UCSD-AML1 (cell line): ENCODE measurements around the gene TRIM13.
"Not testable (repeated sequence)": the region's sequence is repeated elsewhere in the genome, so short reads cannot be mapped to it uniquely, and the experiment has no call there.

Source experiments
- DNase-seq: peaks from one replicate; lab custom pipeline; 2025; ENCODE audit not compliant: unreplicated experiment; lab: John Stamatoyannopoulos, UW

The TRIM13 gene, protein sequence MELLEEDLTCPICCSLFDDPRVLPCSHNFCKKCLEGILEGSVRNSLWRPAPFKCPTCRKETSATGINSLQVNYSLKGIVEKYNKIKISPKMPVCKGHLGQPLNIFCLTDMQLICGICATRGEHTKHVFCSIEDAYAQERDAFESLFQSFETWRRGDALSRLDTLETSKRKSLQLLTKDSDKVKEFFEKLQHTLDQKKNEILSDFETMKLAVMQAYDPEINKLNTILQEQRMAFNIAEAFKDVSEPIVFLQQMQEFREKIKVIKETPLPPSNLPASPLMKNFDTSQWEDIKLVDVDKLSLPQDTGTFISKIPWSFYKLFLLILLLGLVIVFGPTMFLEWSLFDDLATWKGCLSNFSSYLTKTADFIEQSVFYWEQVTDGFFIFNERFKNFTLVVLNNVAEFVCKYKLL

DNA sequence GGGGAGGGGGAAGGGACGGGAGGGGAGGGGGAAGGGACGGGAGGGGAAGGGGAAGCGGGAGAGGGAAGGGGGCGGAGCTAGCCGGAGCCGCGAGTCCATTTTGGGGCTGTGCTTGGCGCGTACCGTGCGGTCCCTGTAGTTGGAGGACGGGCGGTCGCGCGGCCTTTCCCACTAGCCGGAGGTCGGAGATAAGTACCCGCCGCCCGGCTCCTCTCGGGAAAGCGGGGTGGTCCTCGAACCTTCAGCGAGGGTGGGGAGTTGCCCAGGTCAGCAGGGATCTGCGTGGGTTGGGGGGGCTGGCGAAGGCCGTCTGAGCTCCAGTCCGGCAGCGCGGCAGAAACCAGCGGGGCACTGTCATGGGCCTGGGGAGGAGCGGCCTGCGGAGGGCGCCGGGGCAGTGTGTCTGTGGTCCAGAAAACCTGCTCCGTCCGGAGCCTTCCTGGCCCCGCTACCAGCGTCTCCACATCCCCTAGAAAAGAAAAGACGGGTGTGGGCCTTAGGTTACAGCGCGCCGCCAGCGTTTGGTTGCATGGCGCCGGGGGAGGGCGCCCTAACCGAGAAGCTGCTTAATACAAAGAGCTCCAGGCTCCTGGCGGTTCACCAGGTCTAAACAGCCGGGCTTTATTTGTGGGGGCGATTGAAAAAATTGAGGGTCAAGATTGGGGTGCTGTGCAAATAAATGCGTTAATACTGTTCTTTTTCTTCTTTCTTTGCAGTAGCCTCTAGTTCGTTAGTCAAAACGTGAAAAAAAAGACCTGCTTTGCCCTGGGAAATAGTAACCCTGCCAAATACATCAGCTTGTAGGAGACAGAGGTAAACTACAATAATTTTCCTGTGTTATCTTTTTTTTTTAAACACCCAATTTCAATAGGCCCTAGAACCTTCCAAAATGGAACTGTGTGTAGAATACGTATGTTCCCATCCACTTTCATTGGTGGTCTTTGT, at the start of gene TRIM13:
TRIM13 (plus strand) TSS at position 92 of the 945 bp plus-strand sequence. CDS start 14,899 bp downstream, outside the sequence.
- peak; percentile 91 for DNase-seq

DNA sequence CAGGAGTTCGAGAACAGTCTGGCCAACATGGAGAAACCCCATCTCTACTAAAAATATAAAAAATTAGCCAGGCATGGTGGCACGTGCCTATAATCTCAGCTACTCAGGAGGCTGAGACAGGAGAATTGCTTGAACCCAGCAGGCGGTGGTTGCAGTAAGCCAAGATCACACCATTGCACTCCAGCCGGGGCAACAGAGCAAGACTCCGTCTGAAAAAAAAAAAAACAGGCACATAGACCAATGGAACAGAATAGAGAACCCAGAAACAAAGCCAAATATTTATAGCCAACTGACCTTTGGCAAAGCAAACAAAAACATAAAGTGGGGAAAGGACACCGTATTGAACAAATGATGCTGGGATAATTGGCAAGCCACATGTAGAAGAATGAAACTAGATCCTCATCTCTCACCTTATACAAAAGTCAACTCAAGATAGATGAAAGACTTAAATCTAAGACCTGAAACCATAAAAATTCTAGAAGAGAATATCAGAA, 48.0 kb upstream of the TRIM13 start:
- not testable (repeated sequence) for DNase-seq

DNA sequence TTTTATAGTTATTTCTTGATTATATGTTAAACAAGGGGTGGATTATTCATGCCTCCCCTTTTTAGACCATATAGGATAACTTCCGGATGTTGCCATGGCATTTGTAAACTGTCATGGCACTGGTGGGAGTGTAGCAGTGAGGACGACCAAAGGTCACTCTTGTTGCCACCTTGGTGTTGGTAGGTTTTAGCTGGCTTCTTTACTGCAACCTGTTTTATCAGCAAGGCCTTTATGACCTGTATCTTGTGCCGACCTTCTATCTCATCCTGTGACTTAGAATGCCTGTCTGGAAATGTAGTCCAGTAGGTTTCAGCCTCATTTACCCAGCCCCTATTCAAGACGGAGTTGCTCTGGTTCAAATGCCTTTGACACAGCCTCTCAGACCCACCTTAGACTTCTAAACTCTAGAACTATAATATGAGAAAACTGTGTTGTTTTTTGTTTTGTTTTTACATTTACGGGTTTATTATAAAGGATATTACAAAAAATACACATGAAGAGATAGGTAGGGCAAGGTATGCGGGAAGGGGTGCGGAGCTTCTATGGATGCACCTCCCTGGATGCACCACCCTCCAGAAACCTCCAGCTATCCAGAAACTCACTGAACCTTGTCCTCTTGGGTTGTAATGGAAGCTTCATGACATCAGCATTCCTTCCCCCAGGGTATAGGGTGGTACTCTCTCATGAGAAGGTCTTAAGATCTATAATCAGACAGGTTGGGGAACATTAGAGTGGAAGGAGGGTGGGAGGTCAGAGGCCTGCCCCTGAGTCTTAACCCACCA, 44.9 kb upstream of the TRIM13 start:
- no peak for DNase-seq

DNA sequence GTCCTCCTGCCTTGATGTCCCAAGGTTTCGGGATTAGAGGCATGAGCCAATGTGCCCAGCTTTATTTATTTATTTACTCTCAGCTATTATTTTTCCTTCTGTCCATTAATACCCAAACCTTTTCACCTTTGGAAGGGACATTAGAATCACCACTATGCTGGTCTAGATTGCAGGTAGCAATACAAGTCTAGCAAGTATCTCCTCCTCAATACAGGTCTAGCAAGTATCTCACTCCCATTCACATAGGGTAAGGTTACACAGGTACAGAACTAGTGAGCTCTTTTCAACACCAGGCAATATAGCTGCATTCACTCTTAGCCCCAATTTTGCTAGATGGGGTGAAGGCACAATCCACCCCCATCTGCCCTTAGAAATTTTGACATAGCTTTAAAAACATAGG, 43.3 kb upstream of the TRIM13 start:
- no peak for DNase-seq

DNA sequence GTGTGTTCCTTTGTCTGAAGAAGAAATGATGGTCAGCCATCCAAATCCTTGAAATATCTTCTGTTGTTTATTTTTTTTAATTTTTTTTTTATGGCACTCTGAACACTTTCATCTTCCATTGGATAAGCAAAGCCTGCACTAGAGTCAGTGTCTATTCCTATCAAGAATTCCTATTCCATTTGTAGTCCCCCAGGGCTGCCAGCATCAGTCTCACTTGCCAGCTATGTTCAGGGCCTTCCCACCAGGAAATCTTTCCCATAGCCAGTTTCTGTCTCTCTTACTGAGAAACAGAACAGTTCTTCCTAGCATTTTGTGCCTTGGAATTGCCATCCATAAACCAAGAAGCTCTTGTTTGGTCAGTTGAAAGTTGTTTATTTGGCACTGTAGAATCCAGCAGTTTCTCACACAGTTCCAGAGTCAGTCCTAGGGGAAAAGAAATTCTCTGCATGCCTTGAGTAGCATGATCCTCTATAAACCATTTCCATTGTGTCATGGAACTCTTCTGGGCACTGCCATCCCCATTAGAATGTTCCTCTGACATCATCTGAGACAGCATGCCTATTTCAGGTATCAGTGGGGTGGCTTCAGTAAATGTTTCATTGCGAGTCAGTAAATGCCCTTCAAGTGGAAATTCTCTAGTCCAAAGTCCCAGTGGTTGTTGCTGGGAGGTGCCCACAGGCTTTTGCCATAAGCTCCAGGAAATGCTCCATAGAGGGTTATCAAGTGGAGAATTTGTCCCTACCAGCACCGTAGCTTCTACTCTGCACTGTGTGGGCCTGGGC, 42.0 kb upstream of the TRIM13 start:
- no peak for DNase-seq

DNA sequence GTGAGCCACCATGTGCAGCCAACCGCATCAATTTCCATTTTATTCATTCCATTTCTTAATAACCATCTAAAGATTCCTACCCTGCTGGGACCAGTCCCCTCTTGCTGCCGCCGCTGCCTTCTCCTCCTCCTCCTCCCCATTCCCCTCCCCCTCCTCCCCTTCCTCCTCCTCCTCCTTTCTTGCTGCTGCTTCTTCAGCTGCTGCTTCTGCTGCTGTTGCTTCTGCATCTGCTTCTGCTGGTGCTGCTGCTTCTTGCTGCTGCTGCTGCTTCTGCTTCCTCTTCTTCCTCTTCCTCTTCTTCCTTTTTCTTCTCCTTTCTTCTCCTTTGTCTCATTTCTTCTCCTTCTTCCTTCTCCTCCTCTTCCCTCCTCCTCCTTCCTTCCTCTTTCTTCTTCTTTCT, 40.7 kb upstream of the TRIM13 start:
- DNase-seq: no peak

DNA sequence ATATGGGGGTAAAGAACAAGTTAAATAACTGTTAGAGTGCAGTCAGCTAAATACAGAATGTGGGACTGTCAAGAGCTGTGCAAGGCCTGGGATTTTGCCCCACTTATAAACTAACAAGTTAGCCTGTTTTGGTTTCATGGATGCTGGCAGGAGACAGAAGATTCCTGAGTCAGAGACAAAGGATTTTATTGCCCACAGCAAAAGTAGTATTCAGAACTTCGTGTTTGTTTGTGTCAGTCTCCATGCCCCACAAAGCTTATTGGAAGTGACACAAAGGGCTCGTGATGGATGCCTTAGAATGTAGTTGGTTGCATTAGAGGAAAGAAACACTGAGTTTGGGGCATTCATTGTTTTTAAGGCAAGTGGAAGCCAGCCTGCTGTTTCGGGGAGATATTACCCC, 38.5 kb upstream of the TRIM13 start:
- DNase-seq: no peak

DNA sequence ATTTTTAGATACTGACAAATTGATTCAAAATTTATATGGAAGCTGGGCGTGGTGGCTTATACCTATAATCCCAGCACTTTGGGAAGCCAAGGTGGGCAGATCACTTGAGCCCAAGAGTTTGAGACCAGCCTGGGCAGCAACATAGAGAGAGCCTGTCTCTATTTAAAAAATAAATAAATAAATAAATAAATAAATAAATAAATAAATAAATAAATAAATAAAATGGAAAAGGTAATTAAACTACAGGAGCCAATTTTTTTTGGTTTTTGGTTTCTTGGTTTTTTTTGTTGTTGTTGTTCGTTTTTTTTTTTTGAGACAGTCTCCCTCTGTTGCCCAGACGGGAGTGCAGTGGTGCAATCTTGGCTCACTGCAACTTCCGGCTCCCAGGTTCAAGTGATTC, 29.4 kb upstream of the TRIM13 start:
- no peak for DNase-seq

DNA sequence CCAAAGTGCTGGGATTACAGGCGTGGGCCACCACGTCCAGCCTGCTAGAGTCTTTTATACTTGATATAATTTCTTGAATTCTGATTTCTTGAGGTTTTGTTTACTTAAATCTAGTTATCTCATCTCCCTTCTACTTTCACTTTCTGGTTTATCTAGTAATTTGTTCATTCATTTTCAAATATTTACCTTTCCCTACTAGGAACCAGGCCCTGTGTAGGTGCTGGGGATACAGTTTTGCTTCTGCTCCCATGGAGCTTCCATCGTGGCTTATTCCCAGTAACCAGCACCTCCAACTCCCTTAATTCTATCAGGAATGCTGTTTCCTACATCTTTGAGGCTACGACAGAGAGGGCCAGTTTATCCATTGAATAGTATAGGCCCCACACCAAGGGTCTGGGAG, 24.1 kb upstream of the TRIM13 start:
- no peak for DNase-seq

DNA sequence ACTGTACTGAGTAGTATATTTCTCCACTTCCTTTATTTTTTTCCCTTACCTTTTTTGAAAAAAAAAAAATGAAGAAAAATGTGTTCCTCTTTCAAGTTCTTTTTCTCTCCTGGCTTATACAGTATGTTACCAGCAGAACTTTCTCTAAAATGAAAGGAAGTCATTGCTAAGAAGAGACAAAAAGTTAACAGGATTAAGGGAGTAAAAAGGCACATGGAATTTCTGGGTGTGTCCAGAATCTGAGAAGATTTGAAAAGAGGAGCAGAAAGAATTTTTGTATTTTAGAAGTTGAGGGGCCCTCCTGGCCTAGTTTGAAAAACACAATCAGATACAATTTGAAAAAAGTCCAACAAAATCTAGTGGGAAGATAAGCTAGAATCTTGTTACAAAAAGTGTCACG, 21.0 kb upstream of the TRIM13 start:
- no peak for DNase-seq

DNA sequence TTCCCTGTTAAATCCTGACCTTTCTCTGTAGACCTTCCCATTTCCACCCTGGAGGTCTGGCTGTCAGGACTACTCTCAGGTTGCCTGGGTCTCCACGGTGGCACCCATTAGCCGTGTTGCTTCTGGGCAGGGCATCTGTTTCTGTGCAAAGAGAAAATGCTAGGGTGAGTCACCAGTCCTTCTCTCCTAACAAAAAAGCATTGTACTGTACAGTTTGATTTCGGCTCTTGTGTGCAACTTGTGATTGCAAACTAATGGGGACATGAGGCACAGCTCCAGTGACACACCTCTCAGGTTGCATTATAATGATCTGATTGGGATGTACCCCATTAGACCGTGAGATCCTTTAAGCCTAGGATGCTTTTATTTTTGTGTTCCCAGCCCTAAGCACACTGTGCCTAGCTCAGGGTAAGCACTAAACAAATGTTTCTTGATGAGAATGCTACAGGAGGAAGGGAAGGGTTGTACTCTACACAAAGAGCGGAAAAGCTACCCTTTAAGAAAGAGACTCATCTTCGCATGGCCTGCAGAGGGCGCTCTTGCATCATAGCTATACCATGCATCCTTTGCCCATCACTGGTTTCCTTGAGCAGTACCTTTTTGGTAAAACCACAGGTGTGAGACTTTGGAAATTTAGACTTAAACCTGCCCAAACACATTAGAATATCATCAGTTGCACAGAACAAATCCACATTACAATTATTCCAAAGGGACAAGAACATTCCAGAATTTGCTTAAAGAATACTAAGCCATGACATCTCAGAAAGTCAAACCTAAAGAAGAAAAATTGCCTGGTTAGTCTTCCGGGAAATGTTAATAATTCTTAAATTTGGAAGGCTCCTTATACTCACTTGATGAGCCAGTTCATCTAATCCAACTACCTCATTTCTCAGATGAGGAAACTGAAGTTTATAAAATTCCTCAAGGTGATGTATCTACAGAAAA, 20.3 kb upstream of the TRIM13 start:
- DNase-seq: peak; percentile 71

DNA sequence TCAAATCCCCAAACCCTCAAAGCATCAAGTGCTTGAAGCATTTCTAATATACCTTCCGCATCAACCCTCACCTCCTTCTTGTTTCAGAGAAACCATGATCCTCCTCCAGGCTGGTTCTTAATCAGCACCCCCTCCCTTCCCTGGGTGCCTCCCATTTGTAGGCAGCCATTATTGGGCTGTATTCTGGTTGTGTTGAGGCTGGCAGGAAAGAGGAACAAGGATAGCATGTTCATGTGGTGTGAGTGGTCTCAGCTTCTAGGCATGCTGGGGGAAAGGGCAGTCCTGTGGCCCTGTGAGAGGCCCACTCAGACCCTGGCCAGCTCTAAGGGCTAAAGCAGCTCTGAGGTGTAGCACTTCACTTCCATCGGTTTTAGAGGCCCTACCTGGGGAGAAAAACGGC, 18.9 kb upstream of the TRIM13 start:
- DNase-seq: peak; percentile 31

DNA sequence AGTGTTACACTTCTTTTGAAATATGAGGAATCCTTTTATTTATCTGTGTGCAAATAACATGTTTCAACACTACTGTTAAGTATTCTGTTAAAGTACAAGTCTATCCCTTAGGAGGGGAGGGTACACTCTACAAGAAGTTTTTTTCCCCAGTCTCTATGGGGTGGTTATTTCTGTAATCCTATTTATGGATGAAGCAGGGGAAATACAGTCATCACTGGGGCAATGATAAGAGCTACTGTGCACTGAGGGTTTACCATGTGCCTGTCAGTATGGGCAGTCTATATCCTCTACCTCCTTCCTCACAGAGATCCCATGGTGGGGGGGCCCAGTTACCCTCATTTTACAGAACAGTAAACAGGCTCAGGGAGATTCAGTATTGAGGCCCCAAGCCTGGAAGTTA, 16.6 kb upstream of the TRIM13 start:
- peak; percentile 24 for DNase-seq

DNA sequence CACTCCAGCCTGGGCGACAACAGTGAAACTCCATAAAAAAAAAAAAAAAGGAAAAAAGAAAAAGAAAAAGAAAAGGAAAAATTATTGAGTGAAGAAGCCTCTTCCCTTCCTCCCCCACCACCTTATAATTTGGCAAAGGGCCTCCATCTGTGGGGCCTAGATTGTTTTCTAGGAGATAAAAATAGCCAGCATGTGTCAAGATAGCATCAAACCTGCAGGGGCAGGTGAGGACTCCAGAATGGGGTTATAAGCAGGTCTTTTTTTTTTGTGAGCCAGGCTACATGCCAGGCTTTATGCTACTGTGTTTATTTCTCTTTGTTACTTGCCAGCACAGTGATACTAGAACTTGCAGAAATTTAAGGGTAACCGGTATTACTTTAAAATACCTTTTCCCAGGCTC, 11.7 kb upstream of the TRIM13 start:
- no peak for DNase-seq

DNA sequence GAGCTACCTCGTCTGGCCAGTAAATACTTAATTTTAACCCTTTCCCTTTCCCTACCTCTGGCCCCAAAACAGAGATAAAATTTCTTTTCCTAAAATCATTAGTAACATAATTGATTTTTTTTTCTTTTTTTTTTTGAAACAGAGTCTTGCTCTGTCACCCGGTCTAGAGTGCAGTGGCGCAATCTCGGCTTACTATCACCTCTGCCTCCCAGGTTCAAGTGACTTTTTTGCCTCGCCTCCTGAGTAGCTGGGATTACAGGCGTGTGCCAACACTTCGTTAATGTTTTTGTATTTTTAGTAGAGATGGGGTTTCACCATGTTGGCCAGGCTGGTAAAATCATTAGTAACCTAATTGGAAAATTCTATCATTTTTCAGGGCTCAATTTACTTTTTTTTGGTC, 10.4 kb upstream of the TRIM13 start:
- DNase-seq: no peak

DNA sequence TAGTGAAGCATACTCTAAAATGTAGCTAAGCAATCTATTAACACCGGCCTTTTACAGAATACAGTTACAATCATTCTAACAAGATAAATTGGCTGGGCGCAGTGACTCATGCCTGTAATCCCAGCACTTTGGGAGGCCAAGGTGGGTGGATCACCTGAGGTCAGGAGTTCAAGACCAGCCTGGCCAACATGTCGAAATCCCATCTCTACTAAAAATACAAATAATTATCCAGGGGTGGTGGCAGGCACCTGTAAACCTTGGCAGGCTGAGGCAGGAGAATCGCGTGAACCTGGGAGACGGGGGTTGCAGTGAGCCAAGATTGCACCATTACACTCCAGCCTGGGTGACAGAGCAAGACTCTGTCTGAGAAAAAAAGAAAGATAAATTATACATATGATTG, 6.2 kb upstream of the TRIM13 start:
- not testable (repeated sequence) for DNase-seq

DNA sequence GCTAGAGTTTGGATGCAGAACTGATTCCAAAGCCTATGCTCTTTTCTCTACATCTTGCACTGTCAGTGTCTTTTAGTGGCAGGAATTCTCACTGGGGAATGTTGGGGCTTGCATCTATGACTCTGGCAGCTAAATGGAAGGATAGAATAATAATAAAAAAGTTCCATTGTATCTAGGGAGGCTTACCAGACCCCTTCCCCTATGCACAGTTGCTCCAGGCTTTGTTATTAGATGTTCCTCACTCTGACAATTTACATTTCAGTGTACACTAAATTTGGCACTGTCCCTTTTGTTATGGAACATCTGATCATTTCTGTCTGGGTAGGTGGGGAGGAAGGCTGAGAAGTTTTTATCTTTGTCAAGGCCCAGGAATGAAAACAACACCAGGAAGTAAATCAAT, 3.7 kb upstream of the TRIM13 start:
- DNase-seq: no peak

DNA sequence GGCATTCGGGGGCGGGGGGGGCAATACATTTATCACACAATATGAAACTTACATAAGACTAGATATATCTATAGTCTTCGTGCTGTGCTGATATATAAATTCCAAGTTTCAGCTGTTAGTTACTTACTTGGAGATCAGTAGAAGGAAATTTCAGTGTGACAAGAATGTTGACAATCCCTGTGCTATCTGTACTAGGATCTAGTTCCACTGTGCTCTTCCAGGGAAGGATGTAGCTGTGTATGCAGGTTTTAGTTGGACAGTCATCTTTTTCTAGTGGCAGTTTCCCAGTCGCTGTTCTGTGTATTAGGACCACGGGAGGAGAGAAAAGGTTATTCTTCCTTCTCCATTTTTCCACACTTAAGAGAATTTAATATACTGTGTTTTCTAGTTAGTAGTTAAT, 3.2 kb upstream of the TRIM13 start:
- no peak for DNase-seq

DNA sequence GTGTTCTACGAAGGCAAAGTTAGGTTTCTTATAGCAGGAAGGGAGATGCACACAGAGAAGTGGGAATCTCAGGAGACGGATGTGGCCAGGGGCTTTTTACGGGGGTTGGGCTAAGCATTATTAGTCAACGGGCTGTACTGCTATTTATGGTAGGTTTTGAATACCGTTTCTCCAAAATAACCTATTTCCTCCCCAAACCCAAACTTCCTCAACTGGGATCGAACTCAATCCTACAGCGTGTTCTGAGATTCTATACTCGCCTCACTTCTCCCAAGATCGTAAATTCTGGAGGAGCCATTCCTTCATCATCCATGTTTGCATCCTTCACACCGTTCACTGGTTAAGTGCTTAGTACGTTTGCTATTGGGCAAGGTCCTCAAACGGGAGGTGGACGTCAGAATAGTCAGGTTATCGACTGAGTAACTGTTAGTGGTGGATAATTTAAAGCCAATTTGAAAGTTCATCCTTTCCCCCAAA, 1.2 kb upstream of the TRIM13 start:
- DNase-seq: peak; percentile 43
